Stomach (tissue), 4 donors: ENCODE measurements around the gene STUM.

Experiments
- POLR2A ChIP-seq, 4 donors: fragments of 450-650 bp; IDR thresholded peaks; one replicate each; pipeline ENCODE4 v1.6.1; 2016; ENCODE audit warnings: antibody characterized with exemption in 4 of 4, control low read depth in 2 of 4, mild to moderate bottlenecking in 1 of 4, moderate library complexity in 1 of 4
- TF ChIP-seq, protein P1 (sequence below), 7 experiments: fragments of 450-650 bp in 4 of 7; fragments of 200-600 bp in 3 of 7; sonication (generic) in 3 of 7; IDR thresholded peaks; one replicate each; pipeline ENCODE4 v1.5.1; 2016 to 2019; ENCODE audit warnings: antibody characterized with exemption in 7 of 7, control low read depth in 2 of 7, mild to moderate bottlenecking in 1 of 7

DNA sequence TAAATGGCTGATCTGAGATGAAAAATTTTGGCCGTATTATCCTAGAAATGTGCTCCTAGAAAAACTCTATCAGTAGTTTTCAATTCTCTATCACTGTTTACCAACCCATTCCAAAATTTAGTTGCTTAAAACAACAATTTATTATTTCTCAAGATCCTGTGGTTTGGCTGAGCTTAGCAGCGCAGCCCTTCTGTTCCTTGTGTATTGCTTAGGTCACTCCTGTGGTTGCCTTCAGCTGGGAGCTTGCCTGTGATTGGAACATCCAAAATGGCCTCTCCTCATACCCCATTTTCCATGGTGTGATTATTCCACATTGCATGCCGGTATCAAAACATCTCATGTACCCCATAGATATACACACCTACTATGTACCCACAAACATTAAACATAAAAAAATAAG lies 22.8 kb upstream of the STUM start:
- TF ChIP-seq, protein P1, sequence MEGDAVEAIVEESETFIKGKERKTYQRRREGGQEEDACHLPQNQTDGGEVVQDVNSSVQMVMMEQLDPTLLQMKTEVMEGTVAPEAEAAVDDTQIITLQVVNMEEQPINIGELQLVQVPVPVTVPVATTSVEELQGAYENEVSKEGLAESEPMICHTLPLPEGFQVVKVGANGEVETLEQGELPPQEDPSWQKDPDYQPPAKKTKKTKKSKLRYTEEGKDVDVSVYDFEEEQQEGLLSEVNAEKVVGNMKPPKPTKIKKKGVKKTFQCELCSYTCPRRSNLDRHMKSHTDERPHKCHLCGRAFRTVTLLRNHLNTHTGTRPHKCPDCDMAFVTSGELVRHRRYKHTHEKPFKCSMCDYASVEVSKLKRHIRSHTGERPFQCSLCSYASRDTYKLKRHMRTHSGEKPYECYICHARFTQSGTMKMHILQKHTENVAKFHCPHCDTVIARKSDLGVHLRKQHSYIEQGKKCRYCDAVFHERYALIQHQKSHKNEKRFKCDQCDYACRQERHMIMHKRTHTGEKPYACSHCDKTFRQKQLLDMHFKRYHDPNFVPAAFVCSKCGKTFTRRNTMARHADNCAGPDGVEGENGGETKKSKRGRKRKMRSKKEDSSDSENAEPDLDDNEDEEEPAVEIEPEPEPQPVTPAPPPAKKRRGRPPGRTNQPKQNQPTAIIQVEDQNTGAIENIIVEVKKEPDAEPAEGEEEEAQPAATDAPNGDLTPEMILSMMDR (IDR thresholded peaks at IDR 0.05) = no peak
- no peak for TF ChIP-seq POLR2A (IDR thresholded peaks at IDR 0.05)
